Transverse colon (tissue), 4 donors: ENCODE measurements around the gene NISCH. TPM values are rescaled to one million over a fixed set of nuclear protein-coding genes. Genes with fewer than 3 reads are reported as not detected.

Source experiments
- DNase-seq: peaks from one replicate; pipeline ENCODE4 v3.0.0-alpha.2; 2019
- H3K27ac ChIP-seq, 4 donors: fragments of 200-600 bp; sonication (generic); 2 replicates each; pipeline ENCODE4 v1.5.1; 2016 to 2018; ENCODE audit warnings: inconsistent platforms in 4 of 4
- H3K27me3 ChIP-seq: fragments of 200-600 bp; sonication (generic); 2 replicates; pipeline ENCODE4 v1.5.1; 2017; ENCODE audit warnings: inconsistent platforms
- H3K36me3 ChIP-seq, 4 donors: fragments of 200-600 bp; sonication (generic); 2 replicates each; pipeline ENCODE4 v1.5.1; 2017 to 2019; ENCODE audit warnings: inconsistent platforms in 4 of 4
- H3K4me1 ChIP-seq, 4 donors: fragments of 200-600 bp; sonication (generic); 2 replicates each; pipeline ENCODE4 v1.5.1; 2017 to 2020; ENCODE audit warnings: inconsistent platforms in 4 of 4
- H3K4me3 ChIP-seq, 4 donors: fragments of 200-600 bp; sonication (generic); 1 replicate in 1 of 4; 2 replicates in 3 of 4; pipeline versions ENCODE4 v1.5.1 to v1.6.1; 2017 to 2019; ENCODE audit warnings: inconsistent platforms in 4 of 4
- H3K9me3 ChIP-seq, 2 donors: fragments of 200-600 bp; sonication (generic); 2 replicates each; pipeline ENCODE4 v1.5.1; 2017 to 2019; ENCODE audit warnings: inconsistent platforms in 2 of 2
- CTCF ChIP-seq, 5 experiments: fragments of 200-600 bp in 3 of 5; fragments of 450-650 bp in 2 of 5; sonication (generic) in 3 of 5; IDR thresholded peaks; 1 replicate in 2 of 5; 2 replicates in 3 of 5; pipeline ENCODE4 v1.5.1; 2016 to 2017; ENCODE audit warnings: antibody characterized with exemption in 5 of 5, inconsistent platforms in 3 of 5, mild to moderate bottlenecking in 2 of 5, moderate library complexity in 1 of 5
- EP300 ChIP-seq: sonication (generic); formaldehyde crosslinking; IDR thresholded peaks from one replicate; pipeline ENCODE4 v1.6.1; 2017; ENCODE audit warnings: antibody characterized with exemption, low read depth
- POLR2A ChIP-seq: fragments of 450-650 bp; IDR thresholded peaks from one replicate; pipeline ENCODE4 v1.6.1; 2016; ENCODE audit warnings: antibody characterized with exemption, mild to moderate bottlenecking, moderate library complexity
- POLR2AphosphoS5 ChIP-seq, 3 donors: sonication (generic); formaldehyde crosslinking; IDR thresholded peaks; one replicate each; pipeline ENCODE4 v1.6.1; 2016; ENCODE audit warnings: antibody characterized with exemption in 3 of 3
- WGBS, 2 donors: methylation state at CpG; one replicate each; pipeline ENCODE4 v1.1.5; 2018; ENCODE audit warnings: low coverage in 1 of 2; 5-methylcytosine and 5-hydroxymethylcytosine counted together
- in situ Hi-C, 4 donors: fragments of 200-750 bp; cut with MboI; loops; one replicate each; pipeline versions ENCODE4 v1.15.0 to v1.15.1; 2017; ENCODE audit warnings: low sequenced_read_pairs in 3 of 4, low pct_ligation_motif_present in 1 of 4, low pct_unique_long_range_greater_than_20kb in 1 of 4
- intact Hi-C: fragments of 100-400 bp; cut with DNase I; formaldehyde crosslinking; loops from one replicate; pipeline ENCODE4 v1.15.1; 2023; ENCODE audit warnings: low total_unique reads
- total RNA-seq, 4 donors: library from RNA; depleted of rRNA; stranded (reverse); fragments of >200 nt; gene quantifications; one replicate each; pipeline ENCODE4 v1.1.0, GENCODE V29; 2016

The NISCH gene
- total RNA-seq, 4 donors from 2014 or later = 72.0 to 137 (median 98.6) TPM

- Histone ChIP-seq H3K27me3 (no peaks in the 10 kb centered on the region), H3K9me3 (no peaks in the 10 kb centered on the region), H3K27ac (peak overlapping the region in 2 of 4 donors; percentile 96 to 97), H3K36me3 (peaks cover 0 to 10% (median 4%) of the 10 kb centered on the region in 4 donors), H3K4me3 (peak overlapping the region in 2 of 4 donors; percentile 86 to 99), H3K4me1 (peaks cover 23 to 56% (median 47%) of the 10 kb centered on the region in 4 donors)
- 80 to 93% methylated on average over 1 to 8 of the region's 8 CpGs for WGBS, 2 donors
- no peak for TF ChIP-seq POLR2AphosphoS5 (IDR thresholded peaks at IDR 0.05)
- no peak for TF ChIP-seq EP300
- TF ChIP-seq POLR2A = no peak
- no peak for TF ChIP-seq CTCF (IDR thresholded peaks at IDR 0.05)
- intact Hi-C loops = no loop called here
- in situ Hi-C loops = no loop called here
- no peak for DNase-seq
Measured at GRCh38 chr3:52408466-52408865, 46.9 kb upstream of the NISCH start.

GRCh38 chr3:52415800-52416199 lies 39.6 kb upstream of the NISCH start:
- H3K36me3 ChIP-seq = peaks cover 0 to 13% (median 0%) of the 10 kb centered on the region in 4 donors
- intact Hi-C loops = no loop called here
- no peak overlapping the region for H3K4me3 ChIP-seq
- TF ChIP-seq EP300 = no peak
- TF ChIP-seq POLR2A = no peak
- no peak for TF ChIP-seq CTCF (IDR thresholded peaks at IDR 0.05)
- 87 to 89% methylated on average over 3 of the region's 3 CpGs for WGBS, 2 donors
- DNase-seq = no peak
- H3K9me3 ChIP-seq = no peaks in the 10 kb centered on the region
- H3K27me3 ChIP-seq = no peaks in the 10 kb centered on the region
- H3K27ac ChIP-seq = no peak overlapping the region
- peaks cover 3 to 27% (median 18%) of the 10 kb centered on the region in 4 donors for H3K4me1 ChIP-seq
- in situ Hi-C loops = no loop called here

- H3K27ac ChIP-seq = no peak overlapping the region
- intact Hi-C loops (no loop called here), in situ Hi-C loops (no loop called here)
- no peaks in the 10 kb centered on the region for H3K27me3 ChIP-seq
- no peak for TF ChIP-seq CTCF (IDR thresholded peaks at IDR 0.05)
- no peak for TF ChIP-seq POLR2A
- no peak for TF ChIP-seq EP300
- TF ChIP-seq POLR2AphosphoS5 (IDR thresholded peaks at IDR 0.05) = no peak
- H3K9me3 ChIP-seq = no peaks in the 10 kb centered on the region
- WGBS, 2 donors = 40 to 78% methylated on average over 1 to 2 of the region's 2 CpGs
- no peaks in the 10 kb centered on the region for H3K4me1 ChIP-seq
- H3K36me3 ChIP-seq = peaks cover 0 to 13% (median 0%) of the 10 kb centered on the region in 4 donors
- H3K4me3 ChIP-seq = no peak overlapping the region
- no peak for DNase-seq
Measured at GRCh38 chr3:52420388-52420787, 35.0 kb upstream of the NISCH start.

GRCh38 chr3:52422669-52423068 lies 32.7 kb upstream of the NISCH start:
- Histone ChIP-seq H3K9me3 (no peaks in the 10 kb centered on the region), H3K4me1 (no peaks in the 10 kb centered on the region), H3K27ac (no peak overlapping the region), H3K27me3 (no peaks in the 10 kb centered on the region), H3K4me3 (no peak overlapping the region), H3K36me3 (peaks cover 0 to 6% (median 0%) of the 10 kb centered on the region in 4 donors)
- in situ Hi-C loops = no loop called here
- TF ChIP-seq CTCF (IDR thresholded peaks at IDR 0.05) = no peak
- TF ChIP-seq POLR2A = no peak
- no peak for TF ChIP-seq POLR2AphosphoS5 (IDR thresholded peaks at IDR 0.05)
- no peak for TF ChIP-seq EP300
- no peak for DNase-seq
- 92% methylated on average over 3 of the region's 3 CpGs; no CpG with 5 or more reads in 1 of the 2 donors for WGBS, 2 donors
- intact Hi-C loops = no loop called here
